Endothelial cell of umbilical vein (primary cell): ENCODE results near the gene CXCL17. TPM values are rescaled to one million over a fixed set of nuclear protein-coding genes. Genes with fewer than 3 reads are reported as not detected.

Source experiments
- BruUV-seq: library from RNA; stranded (reverse); fragments of 400-500 nt; replicated peaks from 2 replicates; lab custom pipeline; 2021; lab: Mats Ljungman, UMichigan
- CTCF ChIA-PET: fragments of 300-600, 350-600 bp; sonication (Branson Sonifier 250); formaldehyde crosslinking; loops from one replicate; lab custom pipeline; 2021; ENCODE audit warnings: antibody characterized with exemption, inconsistent platforms; lab: Charles Lee
- POLR2A ChIA-PET: fragments of 300-600, 350-600 bp; sonication (Branson Sonifier 250); formaldehyde crosslinking; loops from one replicate; lab custom pipeline; 2021; ENCODE audit warnings: antibody characterized with exemption, inconsistent platforms; lab: Charles Lee
- DNase-seq: peaks from one replicate; pipeline ENCODE4 v3.0.0-alpha.2; 2011; ENCODE audit warnings: low read depth, low spot score
- FAIRE-seq: peaks from 2 replicates; lab custom pipeline; 2011; peaks lifted over from hg19 to GRCh38; lab: Jason Lieb, UNC
- H2AFZ ChIP-seq: 2 replicates; pipeline ENCODE4 v1.6.0; 2012; ENCODE audit warnings: low read depth, low read length, control low read depth, inconsistent platforms
- H3K27ac ChIP-seq: 2 replicates; pipeline ENCODE4 v1.5.1; 2011; ENCODE audit warnings: low read depth, mild to moderate bottlenecking, control low read depth, low read length, moderate library complexity; ENCODE audit not compliant: insufficient read depth
- H3K27me3 ChIP-seq, 2 experiments: 2 replicates each; pipeline versions ENCODE4 v1.6.0 to v1.6.1; 2011; ENCODE audit warnings: low read length in 2 of 2, mixed read lengths in 1 of 2; ENCODE audit not compliant: control insufficient read depth in 2 of 2, insufficient read depth in 2 of 2
- H3K36me3 ChIP-seq, 2 experiments: 2 replicates in 1 of 2; 3 replicates in 1 of 2; pipeline ENCODE4 v1.5.1; 2011; ENCODE audit warnings: low read length in 2 of 2, mild to moderate bottlenecking in 1 of 2, moderate library complexity in 1 of 2; ENCODE audit not compliant: control insufficient read depth in 2 of 2, insufficient read depth in 2 of 2; ENCODE audit errors: extremely low read depth in 1 of 2
- H3K4me1 ChIP-seq: 3 replicates; pipeline ENCODE4 v1.5.1; 2011; ENCODE audit warnings: mild to moderate bottlenecking, low read length; ENCODE audit not compliant: control insufficient read depth, insufficient read depth; ENCODE audit errors: extremely low read depth
- H3K4me2 ChIP-seq: 2 replicates; pipeline ENCODE4 v1.6.1; 2011; ENCODE audit warnings: low read length, control low read depth, mixed read lengths; ENCODE audit not compliant: insufficient read depth
- H3K4me3 ChIP-seq, 3 experiments: fragments of 200-600 bp in 1 of 3; sonication (generic), shearing (Covaris generic) in 1 of 3; replicated peaks in 1 of 3; 2 replicates each; pipeline ENCODE4 v1.5.1; 2011 to 2016; ENCODE audit warnings: control low read depth in 3 of 3, low read length in 3 of 3, mild to moderate bottlenecking in 2 of 3, inconsistent platforms in 1 of 3, low read depth in 1 of 3, moderate library complexity in 1 of 3; ENCODE audit not compliant: insufficient read depth in 1 of 3
- H3K79me2 ChIP-seq: 2 replicates; pipeline ENCODE4 v1.6.0; 2012; ENCODE audit warnings: low read length, inconsistent platforms; ENCODE audit not compliant: control insufficient read depth, insufficient read depth
- H3K9ac ChIP-seq: replicated peaks from 2 replicates; pipeline ENCODE3; 2011; ENCODE audit warnings: low read length, control low read depth; ENCODE audit not compliant: insufficient read depth; ENCODE audit errors: extremely low read depth
- H3K9me1 ChIP-seq: replicated peaks from 3 replicates; pipeline ENCODE4 v1.6.0; 2011; ENCODE audit warnings: mild to moderate bottlenecking, low read length; ENCODE audit not compliant: control insufficient read depth, insufficient read depth; ENCODE audit errors: extremely low read depth
- H3K9me3 ChIP-seq: replicated peaks from 2 replicates; pipeline ENCODE4 v1.5.1; 2012; ENCODE audit warnings: low read length, inconsistent platforms; ENCODE audit not compliant: control insufficient read depth, insufficient read depth
- H4K20me1 ChIP-seq: replicated peaks from 2 replicates; pipeline ENCODE3; 2011; ENCODE audit warnings: mild to moderate bottlenecking, low read length; ENCODE audit not compliant: control insufficient read depth, insufficient read depth; ENCODE audit errors: extremely low read depth
- EZH2 ChIP-seq: IDR thresholded peaks from 2 replicates; pipeline ENCODE4 v1.6.1; 2012; ENCODE audit warnings: borderline replicate concordance, low read depth, mild to moderate bottlenecking, moderate library complexity, low read length, inconsistent platforms; ENCODE audit not compliant: severe bottlenecking
- FOS ChIP-seq: IDR thresholded peaks from 2 replicates; pipeline ENCODE4 v1.6.1; 2011; ENCODE audit warnings: mild to moderate bottlenecking, low read length, moderate library complexity, borderline replicate concordance; ENCODE audit not compliant: insufficient read depth
- GATA2 ChIP-seq: IDR thresholded peaks from 2 replicates; pipeline ENCODE4 v1.7.0; 2011; ENCODE audit warnings: low read depth, mild to moderate bottlenecking, moderate library complexity, mixed read lengths, low read length; ENCODE audit not compliant: insufficient read length, insufficient read depth
- JUN ChIP-seq: IDR thresholded peaks from 2 replicates; pipeline ENCODE4 v1.6.1; 2011; ENCODE audit warnings: borderline replicate concordance, low read depth; ENCODE audit not compliant: insufficient read length, insufficient read depth
- MYC ChIP-seq: IDR thresholded peaks from one replicate; pipeline ENCODE4 v1.6.1; 2011; ENCODE audit warnings: mild to moderate bottlenecking, low read depth, low read length
- dilution Hi-C: fragments of 300-500 bp; cut with MboI; formaldehyde crosslinking; loops from one replicate; pipeline ENCODE4 v1.15.0; 2019; ENCODE audit warnings: low sequenced_read_pairs; ENCODE audit not compliant: extremely low pct_ligation_motif_present
- intact Hi-C: fragments of 100-400 bp; cut with micrococcal nuclease; formaldehyde crosslinking; loops from one replicate; pipeline ENCODE4 v1.10.0; 2022
- polyA plus RNA-seq, 4 experiments: library from polyadenylated mRNA; depleted of rRNA in 3 of 4; stranded (reverse) in 3 of 4; unstranded in 1 of 4; fragments of >200 nt; gene quantifications; 2 replicates each; pipeline versions ENCODE4 v1.2.1 to v1.2.3, GENCODE V29; 2011 to 2012; ENCODE audit warnings: missing spikeins in 1 of 4
- total RNA-seq: library from RNA; stranded (reverse); gene quantifications from 2 replicates; pipeline ENCODE4 v1.2.3, GENCODE V29; 2021
- TF ChIP-seq, protein P1 (sequence below): IDR thresholded peaks from 2 replicates; pipeline ENCODE4 v1.6.1; 2011; ENCODE audit not compliant: insufficient read depth, insufficient read length
- TF ChIP-seq, protein P2 (sequence below), 2 donors: IDR thresholded peaks; 1 replicate in 1 of 2; 2 replicates in 1 of 2; pipeline ENCODE4 v1.5.1; 2011; ENCODE audit warnings: low read length in 2 of 2, mild to moderate bottlenecking in 2 of 2, moderate library complexity in 2 of 2, control low read depth in 1 of 2, inconsistent platforms in 1 of 2, low read depth in 1 of 2; ENCODE audit not compliant: insufficient read depth in 1 of 2; ENCODE audit errors: extremely low read depth in 1 of 2

The CXCL17 gene
- total and polyA plus RNA-seq, 2 donors (not counting 3 experiments of a cell fraction or from before 2014, with no cell fraction given): not detected

DNA sequence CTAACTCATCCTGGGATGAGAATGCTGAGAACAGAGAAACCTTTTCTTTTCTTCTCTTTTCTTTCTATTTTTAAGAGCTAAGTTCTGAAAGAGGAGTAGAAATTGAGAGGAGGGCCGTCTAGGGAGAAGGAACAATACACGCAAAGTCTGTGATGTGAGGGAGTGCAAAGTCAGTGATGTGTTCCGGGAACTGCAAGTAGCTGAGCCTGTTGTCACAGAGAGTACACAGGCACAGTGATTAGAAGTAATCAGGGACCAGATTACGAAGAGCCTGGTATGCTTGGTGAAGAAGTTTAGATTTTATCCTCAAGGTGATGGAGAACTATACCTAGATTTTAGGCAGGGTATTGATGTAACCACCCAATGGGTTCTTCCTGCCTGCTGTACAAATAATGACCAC is 32.0 kb upstream of the CXCL17 start:
- no peaks in the 10 kb centered on the region for H3K9me1 ChIP-seq
- no peak overlapping the region for H3K4me2 ChIP-seq
- TF ChIP-seq, protein P1, sequence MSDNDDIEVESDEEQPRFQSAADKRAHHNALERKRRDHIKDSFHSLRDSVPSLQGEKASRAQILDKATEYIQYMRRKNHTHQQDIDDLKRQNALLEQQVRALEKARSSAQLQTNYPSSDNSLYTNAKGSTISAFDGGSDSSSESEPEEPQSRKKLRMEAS: no peak
- TF ChIP-seq GATA2 (no peak), JUN (no peak), FOS (no peak)
- intact Hi-C loops (no loop called here), dilution Hi-C loops (no loop called here)
- DNase-seq: no peak
- H3K9ac ChIP-seq: no peak overlapping the region
- POLR2A ChIA-PET: no interaction called here
- H3K27ac ChIP-seq: no peak overlapping the region
- CTCF ChIA-PET: interaction anchor here (1.5 kb wide), 1 partner anchor 34 kb away, joined by 4 read pairs; no protein-coding TSS in a partner anchor
- H3K27me3 ChIP-seq: peaks cover 0 to 1% of the 10 kb centered on the region in 2 experiments
- H3K9me3 ChIP-seq: no peaks in the 10 kb centered on the region
- no peaks in the 10 kb centered on the region for H4K20me1 ChIP-seq
- no peak overlapping the region for H2AFZ ChIP-seq
- H3K4me1 ChIP-seq: no peaks in the 10 kb centered on the region
- H3K79me2 ChIP-seq: no peaks in the 10 kb centered on the region
- no peak for FAIRE-seq
- no peaks in the 10 kb centered on the region for H3K36me3 ChIP-seq
- no TSS peak for BruUV-seq
- no peak overlapping the region for H3K4me3 ChIP-seq

DNA sequence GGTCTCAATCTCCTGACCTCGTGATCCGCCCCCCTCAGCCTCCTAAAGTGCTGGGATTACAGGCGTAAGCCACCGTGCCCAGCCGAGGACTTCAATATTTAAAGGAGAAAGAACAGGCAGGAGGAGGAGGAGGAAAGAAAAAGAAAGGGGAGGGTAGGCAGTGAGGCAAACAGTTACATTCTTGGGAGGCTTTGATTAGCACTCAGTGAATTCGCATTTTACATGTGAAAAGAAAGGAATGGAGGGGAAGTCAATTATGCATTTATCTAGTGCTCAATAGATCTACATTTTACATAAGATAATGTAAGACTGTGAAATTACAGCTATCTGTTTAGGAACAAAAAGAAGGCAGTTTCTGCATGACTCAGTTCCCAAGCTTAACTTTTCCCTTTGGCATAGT is 30.9 kb upstream of the CXCL17 start:
- TF ChIP-seq MYC (no peak), EZH2 (no peak), FOS (no peak)
- TF ChIP-seq, protein P2, sequence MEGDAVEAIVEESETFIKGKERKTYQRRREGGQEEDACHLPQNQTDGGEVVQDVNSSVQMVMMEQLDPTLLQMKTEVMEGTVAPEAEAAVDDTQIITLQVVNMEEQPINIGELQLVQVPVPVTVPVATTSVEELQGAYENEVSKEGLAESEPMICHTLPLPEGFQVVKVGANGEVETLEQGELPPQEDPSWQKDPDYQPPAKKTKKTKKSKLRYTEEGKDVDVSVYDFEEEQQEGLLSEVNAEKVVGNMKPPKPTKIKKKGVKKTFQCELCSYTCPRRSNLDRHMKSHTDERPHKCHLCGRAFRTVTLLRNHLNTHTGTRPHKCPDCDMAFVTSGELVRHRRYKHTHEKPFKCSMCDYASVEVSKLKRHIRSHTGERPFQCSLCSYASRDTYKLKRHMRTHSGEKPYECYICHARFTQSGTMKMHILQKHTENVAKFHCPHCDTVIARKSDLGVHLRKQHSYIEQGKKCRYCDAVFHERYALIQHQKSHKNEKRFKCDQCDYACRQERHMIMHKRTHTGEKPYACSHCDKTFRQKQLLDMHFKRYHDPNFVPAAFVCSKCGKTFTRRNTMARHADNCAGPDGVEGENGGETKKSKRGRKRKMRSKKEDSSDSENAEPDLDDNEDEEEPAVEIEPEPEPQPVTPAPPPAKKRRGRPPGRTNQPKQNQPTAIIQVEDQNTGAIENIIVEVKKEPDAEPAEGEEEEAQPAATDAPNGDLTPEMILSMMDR (IDR thresholded peaks at IDR 0.05; ENCODE audit: extremely low read depth in 1 of 2, insufficient read depth in 1 of 2, low read depth in 1 of 2, low read length in 2 of 2): no peak
- H3K9ac ChIP-seq: no peak overlapping the region
- H2AFZ ChIP-seq: no peak overlapping the region
- no peaks in the 10 kb centered on the region for H3K9me1 ChIP-seq
- ChIA-PET CTCF (interaction anchor here (1.5 kb wide), 1 partner anchor 33 kb away, joined by 4 read pairs; no protein-coding TSS in a partner anchor), POLR2A (no interaction called here)
- H3K27ac ChIP-seq: no peak overlapping the region
- FAIRE-seq (no peak), DNase-seq (no peak)
- H3K79me2 ChIP-seq: no peaks in the 10 kb centered on the region
- H3K27me3 ChIP-seq: peaks cover 0 to 1% of the 10 kb centered on the region in 2 experiments
- H3K9me3 ChIP-seq: no peaks in the 10 kb centered on the region
- dilution Hi-C loops: no loop called here
- H3K4me1 ChIP-seq: no peaks in the 10 kb centered on the region
- no peak overlapping the region for H3K4me2 ChIP-seq
- H3K36me3 ChIP-seq: no peaks in the 10 kb centered on the region
- no peaks in the 10 kb centered on the region for H4K20me1 ChIP-seq
- BruUV-seq: no TSS peak
- H3K4me3 ChIP-seq: no peak overlapping the region
- intact Hi-C loops: no loop called here
